A549 (cell line): Measurements from ENCODE around the gene MZF1. TPM values are rescaled to one million over a fixed set of nuclear protein-coding genes. Genes with fewer than 3 reads are reported as not detected.

ENCODE experiments used
- ATAC-seq, 2 experiments: fragments of 200-7000 bp in 1 of 2; fragments of >200 bp in 1 of 2; cut with Nextera tagmentation in 1 of 2; cut with Tn5 transposase in 1 of 2; 3 replicates each; pipeline versions ENCODE4 v1.8.0 to v1.9.1; 2018 to 2020; ENCODE audit warnings: mild to moderate bottlenecking in 1 of 2, moderate library complexity in 1 of 2
- CTCF ChIA-PET: fragments of 300-600 bp; sonication (Branson Sonifier 250); formaldehyde crosslinking; extraction: SDS; loops from one replicate; lab custom pipeline; 2021; ENCODE audit warnings: antibody characterized with exemption, inconsistent platforms; lab: Yijun Ruan, JAX
- POLR2A ChIA-PET: fragments of 350-600 bp; formaldehyde crosslinking; extraction: SDS; loops from one replicate; lab custom pipeline; 2021; ENCODE audit warnings: antibody characterized with exemption, inconsistent platforms; lab: Yijun Ruan, JAX
- DNase-seq, 2 experiments: peaks; one replicate each; pipeline versions ENCODE4 v3.0.0 to v3.0.0-alpha.2; 2011 to 2016; ENCODE audit warnings: low read depth in 1 of 2, low spot score in 1 of 2
- FAIRE-seq: peaks from 2 replicates; lab custom pipeline; 2011; peaks lifted over from hg19 to GRCh38; lab: Jason Lieb, UNC
- H3K27ac ChIP-seq, 2 experiments: fragments of >200 bp; sonication (Bioruptor Twin); formaldehyde crosslinking; 3 replicates each; pipeline ENCODE4 v1.5.1; 2016 to 2017
- H3K4me1 ChIP-seq: fragments of >200 bp; sonication (Bioruptor Twin); formaldehyde crosslinking; 3 replicates; pipeline ENCODE4 v1.6.1; 2016
- H3K4me2 ChIP-seq: fragments of >200 bp; sonication (Bioruptor Twin); formaldehyde crosslinking; 3 replicates; pipeline ENCODE4 v1.6.1; 2016
- H3K4me3 ChIP-seq: fragments of >200 bp; sonication (Bioruptor Twin); formaldehyde crosslinking; 3 replicates; pipeline ENCODE4 v1.5.1; 2016
- H3K9me3 ChIP-seq: fragments of >200 bp; sonication (Bioruptor Twin); formaldehyde crosslinking; 3 replicates; pipeline ENCODE4 v1.6.1; 2016
- CTCF ChIP-seq: fragments of >200 bp; sonication (Bioruptor Twin); formaldehyde crosslinking; IDR thresholded peaks from 3 replicates; pipeline ENCODE4 v1.5.1; 2016
- EHF ChIP-seq: fragments of 250-450 bp; sonication (Bioruptor Pico); IDR thresholded peaks from 2 replicates; pipeline ENCODE4 v1.5.0; 2020; ENCODE audit warnings: mild to moderate bottlenecking
- FOSL2 ChIP-seq, 2 experiments: fragments of 450-650 bp in 1 of 2; fragments of >200 bp in 1 of 2; sonication (Bioruptor Twin) in 1 of 2; formaldehyde crosslinking; IDR thresholded peaks; 2 replicates each; pipeline versions ENCODE4 v1.5.0 to v1.6.1; 2016 to 2020; ENCODE audit warnings: mild to moderate bottlenecking in 1 of 2, moderate library complexity in 1 of 2
- GATA3 ChIP-seq: IDR thresholded peaks from 2 replicates; pipeline ENCODE4 v1.6.1; 2012; ENCODE audit warnings: borderline replicate concordance
- HOXA7 ChIP-seq: fragments of 250-450 bp; sonication (Bioruptor Pico); IDR thresholded peaks from 2 replicates; pipeline ENCODE4 v1.5.0; 2020; ENCODE audit warnings: mild to moderate bottlenecking, moderate library complexity
- MAFK ChIP-seq: fragments of 450-650 bp; IDR thresholded peaks from 2 replicates; pipeline ENCODE4 v1.6.1; 2014; ENCODE audit not compliant: partially characterized antibody
- MAX ChIP-seq: IDR thresholded peaks from 2 replicates; pipeline ENCODE4 v1.6.1; 2012
- MAZ ChIP-seq: fragments of 150-350 bp; IDR thresholded peaks from 2 replicates; pipeline ENCODE4 v1.6.1; 2014; ENCODE audit warnings: antibody characterized with exemption, low read depth, low read length, borderline replicate concordance
- RAD21 ChIP-seq, 2 experiments: fragments of >200 bp in 1 of 2; sonication (Bioruptor Twin) in 1 of 2; formaldehyde crosslinking in 1 of 2; IDR thresholded peaks in 1 of 2; conservative IDR thresholded peaks in 1 of 2; 2 replicates in 1 of 2; 3 replicates in 1 of 2; pipeline ENCODE4 v1.6.1; 2012 to 2018; ENCODE audit warnings: inconsistent platforms in 1 of 2
- RARB ChIP-seq: fragments of 250-450 bp; sonication (Bioruptor Pico); IDR thresholded peaks from 2 replicates; pipeline ENCODE4 v1.8.0; 2021; ENCODE audit warnings: mild to moderate bottlenecking, moderate library complexity
- RFX5 ChIP-seq: fragments of 450-650 bp; IDR thresholded peaks from 2 replicates; pipeline ENCODE4 v1.7.1; 2014; ENCODE audit warnings: antibody characterized with exemption, mild to moderate bottlenecking, moderate library complexity
- RNF2 ChIP-seq: fragments of 200-600 bp; sonication (generic); IDR thresholded peaks from 2 replicates; pipeline ENCODE4 v1.6.1; 2016; ENCODE audit warnings: low read depth, mild to moderate bottlenecking, antibody characterized with exemption, moderate library complexity, borderline replicate concordance
- SMC3 ChIP-seq: fragments of >200 bp; sonication (Bioruptor Twin); formaldehyde crosslinking; IDR thresholded peaks from 3 replicates; pipeline ENCODE4 v1.6.1; 2018; ENCODE audit warnings: inconsistent platforms
- ZNF302 ChIP-seq: fragments of 250-450 bp; sonication (Bioruptor Pico); IDR thresholded peaks from 2 replicates; pipeline ENCODE4 v1.9.0; 2021; ENCODE audit warnings: inconsistent platforms, mild to moderate bottlenecking, moderate library complexity
- WGBS: methylation state at CpG from one replicate; pipeline ENCODE4 v1.1.6; 2017; ENCODE audit errors: missing lambda C conversion rate; 5-methylcytosine and 5-hydroxymethylcytosine counted together
- polyA plus RNA-seq, 4 experiments: library from polyadenylated mRNA; depleted of rRNA in 3 of 4; stranded (reverse); fragments of >200 nt; fragmentation: RNase III in 1 of 4; extraction: RNeasy Plus Mini Kit Qiagen cat#74134 plus additional on column Dnase treatment in 1 of 4; gene quantifications; 2 replicates in 3 of 4; 3 replicates in 1 of 4; pipeline ENCODE4 v1.2.3, GENCODE V29; 2011 to 2017
- TF ChIP-seq, protein P1 (sequence below): IDR thresholded peaks from 2 replicates; pipeline ENCODE4 v1.6.1; 2012; ENCODE audit warnings: low read depth, borderline replicate concordance

The MZF1 gene
- polyA plus RNA-seq, 2 of the 4 experiments (the other 2 are of a cell fraction): 19.5 to 20.3 TPM

- DNase-seq (no peak), FAIRE-seq (no peak), ATAC-seq (no peak)
- H3K4me2 ChIP-seq: no peak overlapping the region
- H3K9me3 ChIP-seq: no peaks in the 10 kb centered on the region
- WGBS: 86% methylated on average over 9 of the region's 9 CpGs
- H3K4me3 ChIP-seq: no peak overlapping the region
- ChIA-PET POLR2A (interaction anchor here (1.8 kb wide), 1 partner anchor 9 kb away, joined by 6 read pairs; no protein-coding TSS in a partner anchor), CTCF (no interaction called here)
- no peak overlapping the region for H3K27ac ChIP-seq
- H3K4me1 ChIP-seq: no peaks in the 10 kb centered on the region
- TF ChIP-seq RNF2 (no peak), ZNF302 (no peak), CTCF (no peak), GATA3 (no peak), RFX5 (no peak), MAFK (no peak), MAZ (no peak), RAD21 (conservative IDR thresholded peaks at IDR 0.05 in 1 of 2, IDR thresholded peaks at IDR 0.05 in 1 of 2) (no peak)
- TF ChIP-seq, protein P1, sequence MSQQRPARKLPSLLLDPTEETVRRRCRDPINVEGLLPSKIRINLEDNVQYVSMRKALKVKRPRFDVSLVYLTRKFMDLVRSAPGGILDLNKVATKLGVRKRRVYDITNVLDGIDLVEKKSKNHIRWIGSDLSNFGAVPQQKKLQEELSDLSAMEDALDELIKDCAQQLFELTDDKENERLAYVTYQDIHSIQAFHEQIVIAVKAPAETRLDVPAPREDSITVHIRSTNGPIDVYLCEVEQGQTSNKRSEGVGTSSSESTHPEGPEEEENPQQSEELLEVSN: no peak
Measured at GRCh38 chr19:58584498-58585441, 11.6 kb upstream of the MZF1 start.

GRCh38 chr19:58582985-58583384 lies 9.8 kb upstream of the MZF1 start:
- Histone ChIP-seq H3K4me3 (no peak overlapping the region), H3K27ac (no peak overlapping the region), H3K4me1 (no peaks in the 10 kb centered on the region), H3K4me2 (no peak overlapping the region), H3K9me3 (no peaks in the 10 kb centered on the region)
- ChIA-PET POLR2A (interaction anchor here (1.8 kb wide), 1 partner anchor 8 kb away, joined by 6 read pairs; no protein-coding TSS in a partner anchor), CTCF (interaction anchor here (1.7 kb wide), 1 partner anchor 63 kb away, joined by 5 read pairs; the partner anchor contains the start of gene ZBTB45)
- no peak for DNase-seq
- no peak for TF ChIP-seq HOXA7
- 0 out of 6 replicates have a peak, but pooled peaks of 1 of the 2 experiments have one; percentile 4 for ATAC-seq
- WGBS: 94% methylated on average over 6 of the region's 6 CpGs
- FAIRE-seq: no peak

DNA sequence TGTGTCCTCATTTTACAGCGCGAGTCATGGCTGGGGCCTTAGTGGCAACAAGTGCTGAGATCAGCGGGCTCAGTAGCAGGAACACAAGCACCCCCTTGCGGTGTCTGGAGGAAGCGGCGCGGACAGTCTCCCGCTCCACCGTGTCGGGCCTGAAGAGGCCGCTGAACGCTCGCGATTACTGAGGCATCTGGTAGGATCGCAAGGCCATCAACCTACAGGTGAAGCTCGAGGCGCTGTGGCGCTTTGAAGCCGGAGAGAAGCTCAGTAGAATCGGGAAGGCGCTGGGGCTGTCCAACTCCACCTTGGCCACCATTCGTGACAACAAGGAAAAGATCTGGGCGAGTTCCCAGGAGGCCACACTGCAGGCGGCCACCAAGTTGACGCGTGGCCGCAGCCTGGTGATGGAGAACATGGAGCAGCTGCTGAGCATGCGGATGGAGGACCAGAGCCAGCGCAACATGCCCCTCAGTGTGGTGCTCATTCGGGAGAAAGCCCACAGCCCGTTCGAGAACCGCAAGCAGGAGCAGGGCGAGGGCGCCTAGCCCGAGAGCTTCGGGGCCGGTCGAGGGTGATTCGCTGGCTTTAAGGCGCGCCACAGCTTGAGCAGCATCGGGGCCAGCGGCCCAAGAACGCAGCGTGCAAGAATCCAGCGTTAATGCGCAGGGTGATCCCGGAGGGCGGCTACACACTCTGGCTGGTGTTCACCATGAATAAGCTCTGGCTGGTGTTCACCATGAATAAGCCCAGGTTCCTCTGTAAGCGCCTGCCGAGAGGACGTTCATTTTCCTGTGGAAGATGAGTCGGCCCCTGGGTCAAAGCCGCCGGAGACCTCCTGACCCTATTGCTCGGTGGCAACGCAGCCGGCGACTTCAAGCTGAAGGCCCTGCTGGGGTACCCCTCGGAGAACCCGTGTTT lies 8.3 kb upstream of the MZF1 start:
- TF ChIP-seq RAD21 (conservative IDR thresholded peaks at IDR 0.05 in 1 of 2, IDR thresholded peaks at IDR 0.05 in 1 of 2) (peak; percentile 60 to 77), SMC3 (peak; percentile 46), MAX (peak; percentile 60; the same call in 1 of the 2 replicates), FOSL2 (IDR thresholded peaks at IDR 0.05) (no peak), FOSL2 (CRISPR knock-in tag; IDR thresholded peaks at IDR 0.05) (peak; percentile 54; the same call in 1 of the 2 replicates), RARB (CRISPR knock-in tag) (no peak), EHF (CRISPR knock-in tag) (no peak), MAFK (peak; percentile 93), CTCF (peak; percentile 85)
- Histone ChIP-seq H3K4me1 (no peaks in the 10 kb centered on the region), H3K4me2 (no peak overlapping the region), H3K27ac (no peak overlapping the region), H3K9me3 (no peaks in the 10 kb centered on the region), H3K4me3 (no peak overlapping the region)
- CTCF ChIA-PET: interaction anchor here (0.7 to 1.7 kb wide), 10 partner anchors 13 to 72 kb away, joined by 3 to 7 read pairs (median 4); partner anchors contain the start of gene ZBTB45
- 84% methylated on average over 62 of the region's 62 CpGs for WGBS
- no peak for FAIRE-seq
- peak; percentile 74 to 92 for ATAC-seq
- POLR2A ChIA-PET: no interaction called here
- peak; percentile 63 to 90 for DNase-seq
